Smooth muscle cell of the brain vasculature (primary cell): ENCODE measurements around the gene TMEM150A.
A peak's percentile ranks its signal among the peaks of the same experiment; 100 is the strongest.
"Not testable (repeated sequence)": the region's sequence is repeated elsewhere in the genome, so short reads cannot be mapped to it uniquely, and the experiment has no call there.

Experiments used
- DNase-seq: peaks from one replicate; pipeline ENCODE4 v3.0.0-alpha.2; 2012; ENCODE audit warnings: low read depth, low spot score

TMEM150A gene

DNA sequence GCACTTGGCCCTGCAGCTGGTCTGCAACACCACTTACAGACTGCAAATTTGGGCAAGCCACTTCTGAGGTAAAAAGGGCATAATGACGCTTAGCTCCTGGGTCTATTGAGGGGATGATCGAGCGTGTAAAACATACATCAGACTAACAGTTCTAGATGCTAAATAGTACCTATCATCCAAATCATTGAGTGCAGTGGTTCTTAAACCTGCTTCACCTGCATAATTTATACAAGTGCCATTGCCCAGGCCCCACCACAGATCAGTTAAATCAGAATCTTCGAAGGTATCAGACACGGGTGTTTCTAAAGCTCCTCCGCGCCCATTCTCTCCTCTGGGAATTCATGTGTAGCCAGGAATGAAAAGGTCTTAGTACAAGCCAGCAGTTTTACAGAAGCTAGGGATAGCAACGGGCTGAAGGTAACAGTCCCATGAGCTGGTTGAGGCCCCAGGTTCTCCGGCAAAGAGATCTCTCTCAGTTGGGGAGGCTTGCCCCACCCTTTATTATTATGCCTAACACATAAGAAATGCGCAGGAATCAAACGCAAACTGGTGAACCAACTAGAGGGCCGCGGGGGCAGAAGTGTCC, 7.7 kb downstream of the TMEM150A start:
- no peak for DNase-seq

DNA sequence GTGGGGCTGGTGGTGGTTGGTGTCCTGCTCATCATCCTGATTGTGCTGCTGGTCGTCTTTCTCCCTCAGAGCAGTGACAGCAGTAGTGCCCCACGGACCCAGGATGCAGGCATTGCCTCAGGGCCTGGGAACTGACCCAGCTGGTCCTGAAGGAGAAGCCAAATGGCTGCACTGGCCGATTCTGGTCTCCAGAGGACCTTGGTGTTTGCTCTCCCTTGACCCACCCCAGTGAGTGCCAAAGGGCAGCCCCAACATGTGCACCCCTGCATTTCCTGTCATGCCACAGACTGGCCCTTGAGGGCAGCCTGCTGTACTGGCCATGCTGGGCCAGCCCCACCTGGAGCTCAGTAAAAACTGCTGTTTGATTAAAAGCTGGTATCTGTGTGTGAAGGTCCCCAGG, 9.5 kb downstream of the TMEM150A start:
- no peak for DNase-seq

DNA sequence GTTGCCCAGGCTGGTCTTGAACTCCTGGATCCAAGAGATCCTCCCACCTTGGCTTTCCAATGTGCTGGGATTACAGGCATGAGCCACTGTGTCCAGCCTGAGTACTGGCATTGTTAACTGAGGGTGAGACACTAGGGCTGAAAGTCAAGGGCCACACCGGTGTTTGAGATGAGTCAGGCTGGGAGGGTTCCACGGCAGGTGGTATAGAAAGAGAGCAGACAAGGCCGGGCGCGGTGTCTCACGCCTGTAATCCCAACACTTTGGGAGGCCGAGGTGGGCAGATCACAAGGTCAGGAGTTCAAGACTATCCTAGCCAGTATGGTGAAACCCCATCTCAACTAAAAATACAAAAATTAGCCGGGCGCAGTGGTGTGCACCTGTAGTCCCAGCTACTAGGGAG, 10.2 kb downstream of the TMEM150A start:
- DNase-seq, result not testable (repeated sequence)

DNA sequence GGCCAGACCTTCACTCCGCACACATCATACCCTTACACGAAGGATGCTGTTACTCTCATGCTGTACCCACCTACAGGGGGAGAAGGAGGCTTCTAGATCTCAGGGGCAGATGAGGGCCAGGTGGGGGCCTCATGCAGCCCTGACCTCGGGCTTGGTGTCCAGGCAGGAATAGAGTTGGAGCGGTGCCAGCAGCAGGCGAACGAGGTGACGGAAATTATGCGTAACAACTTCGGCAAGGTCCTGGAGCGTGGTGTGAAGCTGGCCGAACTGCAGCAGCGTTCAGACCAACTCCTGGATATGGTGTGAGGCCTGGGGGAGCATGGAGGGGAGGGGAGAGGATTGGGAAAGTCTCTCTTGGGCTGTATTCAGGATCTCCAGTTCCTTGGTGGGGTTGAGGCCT, 10.9 kb downstream of the TMEM150A start:
- DNase-seq, result no peak

DNA sequence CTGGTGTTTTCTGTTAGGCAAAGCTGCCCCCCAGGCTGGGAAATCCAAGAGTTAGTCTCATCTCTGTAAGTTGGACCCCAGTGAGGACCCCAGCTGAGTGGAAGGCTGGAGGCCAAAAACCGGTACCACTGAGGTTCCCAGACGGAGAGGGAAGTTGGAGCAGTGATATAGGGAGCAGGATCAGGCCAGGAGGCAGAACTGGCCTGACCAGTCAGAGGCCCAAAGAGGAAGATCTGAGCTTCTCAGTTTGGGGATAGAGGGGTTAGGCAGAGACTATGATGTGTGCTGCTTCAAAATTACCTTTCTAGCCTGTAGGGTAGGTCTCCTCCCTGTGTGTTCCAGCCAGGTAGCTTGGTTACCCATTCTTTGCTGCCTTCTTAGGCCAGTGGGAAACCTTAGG, 11.5 kb downstream of the TMEM150A start:
- DNase-seq, result no peak

DNA sequence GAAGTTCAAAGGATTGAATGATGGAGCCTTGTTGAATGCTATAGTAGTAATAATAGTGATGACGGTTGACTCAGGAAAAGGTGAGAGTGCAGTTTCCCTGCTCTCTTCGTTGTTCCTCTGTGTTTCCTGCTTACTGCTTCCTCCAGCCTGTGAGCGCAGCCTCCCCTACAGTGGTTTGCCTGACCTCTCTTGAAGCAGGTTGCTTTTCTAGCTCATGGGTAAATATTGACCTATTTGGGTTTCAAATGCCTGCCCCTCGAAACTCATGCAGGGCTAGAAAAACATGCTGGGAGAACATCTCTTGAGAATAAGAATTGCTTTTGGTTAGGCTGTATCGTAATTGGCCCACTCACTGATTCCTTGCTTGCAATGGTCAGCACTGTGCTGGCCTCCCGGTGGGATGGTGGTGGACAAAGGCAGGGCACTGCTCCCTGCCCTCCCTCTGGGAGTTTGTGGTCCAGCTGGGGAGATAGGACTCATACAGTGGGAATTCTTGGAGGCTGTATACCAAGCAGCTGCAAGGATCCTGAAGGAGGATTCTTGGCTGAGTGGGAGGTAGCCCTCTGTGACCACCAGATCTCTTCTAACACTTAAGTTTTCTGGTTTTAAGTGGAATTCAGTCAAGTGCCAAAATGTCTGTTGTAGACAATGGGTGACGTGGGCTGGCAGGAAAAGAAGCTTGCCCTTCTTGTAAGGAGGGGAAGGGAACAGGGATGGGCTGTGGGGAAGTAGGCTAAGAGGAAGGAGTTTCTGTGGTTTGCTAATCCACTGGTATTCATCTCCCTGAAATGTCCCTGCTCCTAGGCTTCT, 12.3 kb downstream of the TMEM150A start:
- peak; percentile 100 for DNase-seq

DNA sequence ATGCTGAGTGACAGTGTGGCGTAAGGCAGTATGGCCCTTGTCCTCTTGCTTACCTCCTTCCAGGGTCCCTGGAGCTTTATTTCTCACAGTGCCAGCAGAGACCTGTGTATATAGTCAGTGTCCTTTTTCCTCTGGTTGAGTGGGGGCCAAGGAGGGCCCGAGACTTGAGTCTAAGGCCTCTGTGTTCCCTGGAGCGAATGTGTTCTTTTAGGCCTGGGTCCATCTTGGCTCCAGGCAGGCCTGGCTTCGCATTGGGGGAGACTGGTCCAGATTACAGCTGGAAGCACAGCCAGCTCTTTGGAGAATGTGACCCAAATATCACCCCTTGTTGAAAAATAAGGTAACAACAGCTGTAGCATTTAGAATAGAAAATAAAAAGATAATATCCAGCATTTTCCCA, 13.3 kb downstream of the TMEM150A start:
- no peak for DNase-seq

DNA sequence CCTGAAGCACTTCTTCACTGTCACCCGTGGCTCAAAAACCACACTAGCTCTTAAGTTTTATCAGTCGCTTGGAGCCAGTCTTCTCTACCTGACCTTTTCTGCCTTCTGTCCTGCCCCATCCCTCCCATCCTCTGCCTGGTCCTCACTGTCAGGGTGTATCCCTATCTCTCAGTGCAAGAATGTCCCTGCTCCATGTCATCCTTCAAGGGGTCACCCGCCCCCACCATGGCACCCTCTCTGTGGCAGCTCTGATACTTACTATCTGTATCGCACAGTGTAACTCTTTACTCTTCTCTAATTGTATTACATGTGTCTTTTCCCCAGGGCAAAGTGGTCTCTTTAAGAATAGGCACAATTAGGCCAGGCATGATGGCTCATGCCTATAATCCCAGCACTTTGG, 13.9 kb downstream of the TMEM150A start:
- DNase-seq, result no peak

DNA sequence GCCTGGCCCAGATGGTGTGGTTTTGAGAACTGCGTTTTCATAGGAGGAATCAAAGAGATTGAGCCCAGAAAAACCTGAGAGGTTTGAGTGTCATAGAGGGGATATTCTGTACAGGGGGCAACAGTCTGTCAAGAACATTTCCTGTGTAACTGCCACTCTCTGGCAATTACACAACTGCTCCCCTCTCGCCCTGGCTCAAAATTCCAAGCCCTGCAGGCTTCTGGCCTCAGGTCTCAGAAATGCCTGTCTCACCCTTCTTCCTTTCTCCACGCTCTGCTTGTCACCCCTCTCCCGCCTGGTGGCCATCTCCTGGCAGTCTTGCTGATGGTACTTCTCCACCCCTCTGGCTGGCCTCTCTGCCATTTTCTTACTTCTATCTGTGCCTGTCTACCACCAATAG, 14.3 kb downstream of the TMEM150A start:
- no peak for DNase-seq

DNA sequence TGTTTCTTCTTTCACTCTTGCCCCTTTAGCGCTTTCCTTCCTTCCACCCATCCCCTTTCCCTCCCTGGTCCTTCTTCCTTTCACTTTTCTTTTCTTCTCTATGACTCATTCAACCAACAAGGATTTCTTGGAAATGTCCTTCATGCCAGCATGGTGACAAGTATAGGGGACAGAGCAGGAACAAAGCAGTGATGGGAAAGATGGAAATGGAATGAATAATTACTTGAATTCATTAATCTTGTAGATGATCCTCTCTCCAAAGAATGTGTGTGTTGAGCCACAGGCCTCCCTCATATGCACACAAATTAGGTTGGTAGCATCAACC, 16.8 kb downstream of the TMEM150A start:
- DNase-seq, result no peak

DNA sequence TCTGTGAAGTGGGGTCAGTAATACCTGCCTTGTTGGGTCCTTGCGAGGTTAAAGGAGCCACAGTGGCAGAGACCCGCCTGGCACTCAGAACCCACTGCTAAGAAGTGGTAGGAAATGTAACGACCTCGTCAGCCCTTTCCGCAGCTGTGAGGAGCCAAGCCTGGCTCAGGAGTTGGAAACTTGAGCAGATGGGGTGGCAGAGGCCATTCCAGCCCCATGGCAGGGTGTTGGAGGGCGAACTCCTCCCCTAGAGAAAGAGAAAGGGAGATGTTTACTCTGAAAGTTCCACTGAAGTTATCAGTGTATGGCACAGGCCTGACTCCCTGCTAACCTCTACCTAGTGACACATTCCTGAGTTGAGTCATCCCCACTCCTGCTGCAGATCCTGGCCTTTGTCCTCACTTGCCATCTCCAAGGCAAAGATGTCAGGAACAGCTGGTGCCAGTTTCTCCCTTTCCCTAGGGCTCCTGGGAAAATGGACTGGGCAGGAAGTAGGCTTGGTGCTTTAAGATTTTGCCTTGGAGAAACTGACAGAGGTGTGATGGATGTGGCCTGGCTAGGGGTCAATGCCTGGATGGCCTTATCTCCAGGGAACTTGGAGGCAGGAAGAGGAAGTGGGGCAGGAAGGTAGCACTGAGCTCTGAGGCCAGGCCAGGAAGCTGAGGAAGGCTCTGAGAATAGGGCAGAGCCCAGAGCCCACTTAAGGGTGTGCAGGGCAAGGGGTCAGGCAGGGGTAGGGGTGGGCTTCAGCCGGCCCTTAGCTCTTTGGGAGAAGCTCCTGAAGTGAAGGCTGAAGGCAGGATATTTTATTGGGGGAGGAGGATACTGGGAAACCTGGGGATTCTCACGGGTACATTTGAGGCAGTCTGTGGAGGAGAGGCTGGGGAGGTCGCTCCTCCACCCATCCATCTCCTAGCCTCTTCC, 17.4 kb downstream of the TMEM150A start:
- no peak for DNase-seq

DNA sequence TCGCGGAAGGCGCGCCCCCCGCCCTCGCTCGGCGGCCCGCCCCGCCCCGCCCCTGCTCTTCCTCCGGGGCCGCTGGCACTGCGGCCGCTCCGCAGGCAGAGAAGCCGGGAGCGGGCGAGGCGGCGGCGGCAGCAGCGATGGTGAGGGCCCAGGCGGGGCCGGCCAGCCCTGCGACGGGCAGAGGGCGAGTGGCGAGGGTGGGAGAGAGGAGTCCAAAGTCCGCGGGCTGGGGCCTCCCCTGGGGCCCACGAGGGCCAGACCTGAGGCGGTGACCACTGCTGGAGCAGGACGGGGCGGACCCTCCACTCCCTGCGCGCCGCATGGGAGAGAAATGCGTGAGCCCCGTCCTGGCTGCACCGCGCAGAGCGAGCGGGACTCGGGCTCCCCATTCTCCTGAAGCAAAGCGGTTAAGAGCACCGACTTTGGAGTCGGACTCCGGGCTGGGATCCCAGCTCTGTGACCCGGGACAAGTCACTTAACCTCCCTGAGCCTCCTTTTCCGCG, 18.1 kb downstream of the TMEM150A start, which contains the start of gene VAMP5:
VAMP5 (plus strand) TSS at position 78 of the 503 bp plus-strand sequence; CDS start at position 138, 60 bp downstream.
- no peak for DNase-seq

DNA sequence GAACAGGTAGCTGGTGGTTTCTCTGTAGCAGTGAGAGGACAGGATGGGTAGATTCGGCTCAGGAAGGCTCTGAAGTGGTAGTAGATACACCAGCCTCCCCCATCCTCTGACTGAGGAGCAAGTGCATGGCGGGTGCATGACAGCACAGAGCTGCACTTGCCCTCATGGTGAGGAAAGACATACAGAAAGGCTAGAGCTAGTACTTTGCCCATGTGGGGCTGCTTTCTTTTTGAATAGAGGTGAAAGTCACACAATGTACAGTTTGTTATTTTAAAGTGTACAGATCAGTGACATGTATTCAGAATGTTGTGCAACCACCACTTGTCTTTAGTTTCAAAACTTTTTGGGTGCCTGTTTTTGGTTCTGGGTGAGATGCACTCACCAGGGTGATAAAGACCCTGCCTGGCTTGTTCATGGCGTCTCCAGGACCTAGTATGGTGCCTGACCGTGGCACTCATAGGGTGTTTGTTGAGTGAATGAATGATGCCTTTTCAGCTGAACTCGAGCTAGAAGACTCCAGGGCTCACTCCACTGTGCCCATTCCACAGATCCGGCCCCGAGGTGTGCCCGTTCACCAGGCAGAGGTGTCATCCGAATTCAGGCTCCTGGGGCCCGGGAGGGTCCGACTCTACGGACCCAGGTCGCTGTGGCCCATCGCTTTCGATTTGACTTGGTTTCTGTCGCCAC, 18.7 kb downstream of the TMEM150A start:
- no peak for DNase-seq

DNA sequence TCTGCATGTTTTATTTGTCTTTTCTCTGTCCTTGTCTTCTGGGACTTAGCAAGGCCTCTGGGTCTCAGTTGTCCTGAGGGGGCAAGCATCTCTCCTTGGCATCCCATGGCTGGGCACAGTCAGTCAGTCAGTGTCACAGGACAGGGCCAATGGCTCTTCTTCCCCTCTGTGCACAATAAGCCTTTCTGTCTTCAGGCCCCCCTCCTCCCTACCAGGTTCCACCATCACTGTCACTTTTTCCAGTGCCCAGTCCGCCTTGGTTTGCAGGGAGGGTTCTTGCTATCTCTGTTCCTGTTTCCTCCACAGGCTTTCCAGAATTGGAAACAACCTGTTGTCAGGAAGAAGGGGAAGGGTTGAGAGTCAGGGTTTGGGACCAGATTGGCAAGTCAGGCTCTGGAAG, 20.0 kb downstream of the TMEM150A start:
- DNase-seq, result no peak

DNA sequence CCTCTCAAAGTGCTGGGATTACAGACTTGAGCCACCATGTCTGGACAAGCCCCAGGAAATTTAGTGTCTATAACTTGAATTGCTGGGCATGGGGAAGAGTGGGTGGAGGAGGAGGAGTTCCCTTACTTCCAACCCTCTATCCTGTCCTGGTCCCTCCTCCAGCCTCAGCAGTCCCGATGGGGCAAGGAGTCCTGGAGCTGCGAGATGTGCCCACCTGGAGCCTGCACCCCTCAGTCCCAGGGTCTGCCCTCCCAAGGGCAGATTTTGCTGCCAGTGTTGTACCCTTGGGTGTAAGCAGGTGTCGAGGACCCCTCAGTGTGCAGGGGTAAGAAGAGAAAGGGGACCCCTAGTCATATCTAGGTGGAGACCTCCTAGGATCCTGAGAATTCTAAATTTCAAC, 22.3 kb downstream of the TMEM150A start:
- no peak for DNase-seq

DNA sequence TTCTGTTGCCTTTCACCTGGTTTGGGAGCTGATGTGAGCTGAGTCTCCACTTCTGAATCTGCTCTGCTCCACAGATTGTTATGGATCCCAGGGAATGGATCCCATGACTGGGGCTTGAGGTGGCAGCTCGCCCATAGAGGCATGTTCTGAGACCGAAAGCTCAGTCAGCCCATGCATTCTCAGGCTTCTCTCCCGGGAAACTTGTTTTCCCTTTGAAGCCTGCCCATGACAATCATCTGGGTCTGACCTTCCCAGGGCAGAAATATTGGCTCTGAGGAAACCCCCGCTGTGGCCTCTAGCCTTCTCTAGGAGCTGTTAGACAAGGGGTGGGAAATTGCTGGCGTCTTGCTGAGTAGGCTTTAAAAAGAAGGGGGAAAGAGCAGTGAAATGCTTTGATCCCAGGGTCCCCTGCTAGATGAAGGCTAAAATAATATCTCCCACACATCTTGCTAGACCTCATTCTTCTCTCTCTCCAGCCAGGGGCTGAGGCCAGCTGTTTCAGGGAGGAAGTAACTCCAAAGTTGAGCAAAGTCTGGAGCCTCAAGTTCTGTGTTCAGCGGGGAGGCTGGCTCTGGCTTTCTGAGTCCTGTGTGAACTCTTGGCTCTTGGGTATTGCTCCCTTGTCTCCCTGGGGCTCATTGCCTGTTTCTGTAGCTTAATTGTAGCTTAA, 23.1 kb downstream of the TMEM150A start:
- peak; percentile 92 for DNase-seq

DNA sequence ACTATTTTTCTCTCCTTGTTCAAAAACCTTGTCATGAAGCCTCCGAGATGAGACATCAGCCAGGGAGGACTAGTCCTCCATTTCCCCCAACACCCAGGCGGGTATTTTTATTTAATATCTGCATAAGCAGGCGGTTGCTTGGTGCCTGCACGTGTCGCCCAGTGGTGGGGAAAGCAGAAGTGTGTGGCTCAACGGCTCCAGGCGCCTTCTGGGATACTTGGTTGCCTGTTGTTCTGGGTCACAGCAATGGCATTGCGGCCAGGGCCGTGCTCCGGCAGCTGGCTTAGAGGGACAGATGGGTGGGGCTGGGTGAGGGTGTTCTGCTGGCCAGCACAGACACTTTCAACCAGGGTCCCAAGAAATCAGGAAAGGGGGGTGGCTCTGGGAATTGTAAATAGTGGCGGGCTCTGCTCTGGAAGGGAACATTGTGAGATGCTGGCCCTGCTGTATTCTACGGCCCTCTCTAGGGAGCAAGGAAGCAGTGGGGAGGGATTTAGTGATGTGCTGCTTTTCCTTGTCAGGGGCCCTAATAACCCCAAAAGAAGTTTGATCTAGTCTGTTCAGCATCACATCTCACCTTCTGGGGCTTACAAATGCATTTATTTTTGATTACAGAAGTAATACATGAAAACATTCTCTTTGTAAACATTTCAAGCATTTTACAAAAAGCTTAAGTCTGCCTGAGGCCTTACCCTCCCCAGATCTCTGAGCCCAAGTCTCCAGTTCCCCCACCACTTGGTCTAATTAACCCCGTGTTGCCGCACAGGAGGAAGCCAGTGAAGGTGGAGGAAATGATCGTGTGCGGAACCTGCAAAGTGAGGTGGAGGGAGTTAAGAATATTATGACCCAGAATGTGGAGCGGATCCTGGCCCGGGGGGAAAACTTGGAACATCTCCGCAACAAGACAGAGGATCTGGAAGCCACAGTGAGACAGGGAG, 24.0 kb downstream of the TMEM150A start:
- DNase-seq, result no peak

DNA sequence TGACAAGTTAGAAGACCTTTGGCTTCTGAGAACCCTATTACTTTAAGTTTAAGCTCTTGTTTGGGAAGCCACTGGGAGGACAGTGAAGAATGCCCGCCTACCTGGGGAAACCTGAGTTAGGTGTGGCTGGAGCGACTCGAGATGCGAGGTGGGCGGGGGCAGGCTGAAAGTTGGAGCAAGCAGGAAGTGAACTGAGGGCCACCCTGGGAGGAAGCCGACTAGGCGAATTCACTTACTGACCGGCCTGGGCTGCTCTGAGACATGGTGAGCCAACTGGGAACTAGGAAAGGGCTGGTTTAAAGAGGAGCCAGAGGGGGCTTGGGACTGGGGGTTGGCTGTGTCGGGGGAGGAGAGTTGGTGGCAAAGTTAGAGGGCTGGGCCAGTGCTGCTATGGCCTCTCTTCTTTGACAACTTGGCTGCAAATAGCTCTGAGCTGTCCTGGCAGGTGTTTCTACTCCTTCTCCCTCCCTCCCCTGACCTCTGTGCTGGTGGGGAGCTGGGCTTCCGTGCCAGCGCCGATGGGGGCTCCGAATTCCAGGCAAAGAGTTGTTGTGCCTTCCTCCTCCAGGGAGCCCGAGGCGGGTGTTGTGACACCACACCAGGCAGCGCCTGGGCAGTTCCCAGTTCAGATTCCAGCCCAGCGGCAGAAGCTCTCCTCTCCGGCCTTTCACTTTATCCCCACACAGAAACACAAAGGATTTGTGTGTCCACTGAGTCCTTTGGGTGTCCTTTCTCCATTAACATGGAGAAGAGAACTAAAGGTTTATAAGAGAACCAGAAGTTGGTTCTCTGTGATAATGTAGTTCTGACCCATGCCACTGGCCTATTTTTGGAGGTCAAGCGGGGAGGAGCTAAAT, 24.9 kb downstream of the TMEM150A start, which contains the start of gene VAMP8:
VAMP8 (plus strand) TSS at position 201 of the 857 bp plus-strand sequence; CDS start at position 262, 61 bp downstream.
- no peak for DNase-seq

DNA sequence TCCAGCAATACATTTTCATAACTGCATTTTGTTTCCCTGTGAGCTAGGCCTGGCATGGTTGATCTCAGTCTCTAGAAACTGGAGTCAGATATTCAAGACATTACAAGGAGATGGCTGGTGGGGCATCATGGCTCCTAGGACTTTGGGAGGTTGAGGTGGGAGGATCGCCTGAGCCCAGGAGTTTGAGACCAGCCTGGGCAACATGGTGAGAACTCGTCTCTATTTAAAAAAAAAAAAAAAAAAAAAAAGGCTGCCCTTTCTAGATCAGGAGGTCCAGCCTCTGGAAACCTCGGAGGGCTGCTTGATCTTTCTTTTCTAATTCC, 25.5 kb downstream of the TMEM150A start:
- DNase-seq, result no peak
